Suprapubic skin (tissue), 4 donors: ENCODE results near the gene BAHCC1. TPM values are rescaled to one million over a fixed set of nuclear protein-coding genes. Genes with fewer than 3 reads are reported as not detected.

Experiments used
- DNase-seq, 2 donors: peaks; one replicate each; pipeline ENCODE4 v3.0.0-alpha.2; 2019; ENCODE audit warnings: low spot score in 2 of 2
- H3K27ac ChIP-seq: fragments of 200-600 bp; sonication (generic); one replicate; pipeline ENCODE4 v1.5.1; 2019
- H3K27me3 ChIP-seq: fragments of 200-600 bp; sonication (generic); one replicate; pipeline ENCODE4 v1.5.1; 2019
- H3K36me3 ChIP-seq: fragments of 200-600 bp; sonication (generic); one replicate; pipeline ENCODE4 v1.5.1; 2019
- H3K4me1 ChIP-seq: fragments of 200-600 bp; sonication (generic); one replicate; pipeline ENCODE4 v1.5.1; 2019
- H3K4me3 ChIP-seq: fragments of 200-600 bp; sonication (generic); one replicate; pipeline ENCODE4 v1.5.1; 2019; ENCODE audit warnings: mild to moderate bottlenecking
- H3K9me3 ChIP-seq: fragments of 200-600 bp; sonication (generic); one replicate; pipeline ENCODE4 v1.5.1; 2019
- CTCF ChIP-seq, 2 donors: fragments of 200-600 bp in 1 of 2; fragments of 450-650 bp in 1 of 2; sonication (generic) in 1 of 2; IDR thresholded peaks; one replicate each; pipeline ENCODE4 v1.5.1; 2016 to 2019; ENCODE audit warnings: antibody characterized with exemption in 2 of 2, mild to moderate bottlenecking in 1 of 2, moderate library complexity in 1 of 2
- EP300 ChIP-seq: sonication (generic); formaldehyde crosslinking; IDR thresholded peaks from one replicate; pipeline ENCODE4 v1.6.1; 2017; ENCODE audit warnings: antibody characterized with exemption
- POLR2A ChIP-seq, 2 donors: fragments of 450-650 bp; IDR thresholded peaks; one replicate each; pipeline ENCODE4 v1.6.1; 2017; ENCODE audit warnings: antibody characterized with exemption in 2 of 2, mild to moderate bottlenecking in 2 of 2, moderate library complexity in 2 of 2
- POLR2AphosphoS5 ChIP-seq, 3 donors: sonication (generic); formaldehyde crosslinking; IDR thresholded peaks; one replicate each; pipeline ENCODE4 v1.6.1; 2017; ENCODE audit warnings: antibody characterized with exemption in 3 of 3
- WGBS: methylation state at CpG from one replicate; pipeline ENCODE4 v1.1.5; 2018; 5-methylcytosine and 5-hydroxymethylcytosine counted together
- total RNA-seq, 4 donors: library from RNA; depleted of rRNA; stranded (reverse); fragments of >200 nt; gene quantifications; one replicate each; pipeline ENCODE4 v1.1.0, GENCODE V29; 2016

The BAHCC1 gene
- total RNA-seq, 4 donors from 2014 or later = 4.5 to 19.3 (median 12.2) TPM

- Histone ChIP-seq H3K27me3 (no peaks in the 10 kb centered on the region), H3K4me3 (peak overlapping the region; percentile 87), H3K27ac (peak overlapping the region; percentile 92), H3K36me3 (no peaks in the 10 kb centered on the region), H3K9me3 (no peaks in the 10 kb centered on the region), H3K4me1 (peaks cover 58% of the 10 kb centered on the region)
- DNase-seq = no peak
- TF ChIP-seq CTCF (IDR thresholded peaks at IDR 0.05) (no peak), POLR2AphosphoS5 (IDR thresholded peaks at IDR 0.05) (no peak), POLR2A (IDR thresholded peaks at IDR 0.05) (no peak), EP300 (no peak)
- WGBS = 4% methylated on average over 5 of the region's 60 CpGs
These were observed 8.6 kb upstream of the BAHCC1 start for GRCh38 chr17:81386646-81387099.

GRCh38 chr17:81387100-81388090 is 7.9 kb upstream of the BAHCC1 start:
- Histone ChIP-seq H3K4me1 (peaks cover 65% of the 10 kb centered on the region), H3K9me3 (no peaks in the 10 kb centered on the region), H3K27ac (peak overlapping the region; percentile 92), H3K4me3 (peak overlapping the region; percentile 87), H3K36me3 (no peaks in the 10 kb centered on the region), H3K27me3 (no peaks in the 10 kb centered on the region)
- TF ChIP-seq POLR2A (IDR thresholded peaks at IDR 0.05) = peak in 1 of 2 donors; percentile 36
- no peak for TF ChIP-seq EP300
- peak in 2 of 3 donors; percentile 40 to 49 for TF ChIP-seq POLR2AphosphoS5 (IDR thresholded peaks at IDR 0.05)
- TF ChIP-seq CTCF (IDR thresholded peaks at IDR 0.05) = peak in 1 of 2 donors; percentile 0
- 5% methylated on average over 21 of the region's 96 CpGs for WGBS
- DNase-seq = no peak

- Histone ChIP-seq H3K27me3 (no peaks in the 10 kb centered on the region), H3K27ac (peak overlapping the region; percentile 92), H3K4me3 (peak overlapping the region; percentile 87), H3K9me3 (no peaks in the 10 kb centered on the region), H3K36me3 (no peaks in the 10 kb centered on the region), H3K4me1 (peaks cover 72% of the 10 kb centered on the region)
- TF ChIP-seq POLR2A (IDR thresholded peaks at IDR 0.05) = no peak
- no peak for TF ChIP-seq EP300
- no peak for TF ChIP-seq POLR2AphosphoS5 (IDR thresholded peaks at IDR 0.05)
- no peak for TF ChIP-seq CTCF (IDR thresholded peaks at IDR 0.05)
- no peak for DNase-seq
- WGBS = 64% methylated on average over 9 of the region's 14 CpGs
These were observed 7.1 kb upstream of the BAHCC1 start for GRCh38 chr17:81388091-81388611.

- Histone ChIP-seq H3K27me3 (no peaks in the 10 kb centered on the region), H3K36me3 (no peaks in the 10 kb centered on the region), H3K4me3 (peak overlapping the region; percentile 87), H3K9me3 (no peaks in the 10 kb centered on the region), H3K4me1 (peaks cover 73% of the 10 kb centered on the region), H3K27ac (peak overlapping the region; percentile 92)
- 61% methylated on average over 11 of the region's 19 CpGs for WGBS
- no peak for DNase-seq
- TF ChIP-seq CTCF (IDR thresholded peaks at IDR 0.05) (no peak), EP300 (no peak), POLR2A (IDR thresholded peaks at IDR 0.05) (no peak), POLR2AphosphoS5 (IDR thresholded peaks at IDR 0.05) (no peak)
These were observed 6.5 kb upstream of the BAHCC1 start for GRCh38 chr17:81388612-81389367.
